Activated CD4-positive, alpha-beta T cell treated with anti-CD3 and anti-CD28 coated beads, Interleukin-2, Interleukin-6, amounts not matched to agents 100 ng/mL and 50 ng/mL, durations not matched to agents 16 hours and 8 hours (primary cell): Measurements from ENCODE around the gene MCF2L.
"Not testable (repeated sequence)": the region's sequence is repeated elsewhere in the genome, so short reads cannot be mapped to it uniquely, and the experiment has no call there.

Experiments used
- DNase-seq: peaks from one replicate; pipeline ENCODE4 v3.0.0-alpha.2; 2020

MCF2L gene

DNA sequence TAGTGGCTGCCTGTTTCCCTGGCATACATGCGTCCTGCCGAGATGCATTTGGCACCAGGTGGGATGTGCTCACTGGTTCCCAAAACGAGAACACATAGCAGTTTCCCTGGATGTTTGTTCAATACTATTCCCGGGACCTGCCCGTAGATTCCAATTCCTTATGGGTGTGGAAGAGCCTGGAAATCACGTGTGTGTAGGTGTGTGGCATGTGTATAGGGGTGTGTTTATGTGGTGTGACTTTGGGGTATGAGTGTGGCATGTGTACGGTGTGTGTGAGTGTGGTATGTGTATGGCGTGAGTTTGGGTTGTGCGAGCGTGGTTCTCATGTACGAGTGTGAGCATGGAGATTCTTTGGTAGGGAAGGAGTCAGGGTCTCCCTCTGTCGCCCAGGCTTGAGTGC is 133.7 kb downstream of the MCF2L start:
- no peak for DNase-seq

- no peak for DNase-seq
Measured at GRCh38 chr13:113103646-113104045, 134.6 kb downstream of the MCF2L start.

- DNase-seq, result no peak
Measured at GRCh38 chr13:113105032-113105920, 136.3 kb downstream of the MCF2L start, which contains the start of gene F7. Gene F7 (plus strand): TSS chr13:113105791. CDS start chr13:113105842, 51 bp downstream.

GRCh38 chr13:113105921-113106452 is 137.0 kb downstream of the MCF2L start:
- no peak for DNase-seq

DNA sequence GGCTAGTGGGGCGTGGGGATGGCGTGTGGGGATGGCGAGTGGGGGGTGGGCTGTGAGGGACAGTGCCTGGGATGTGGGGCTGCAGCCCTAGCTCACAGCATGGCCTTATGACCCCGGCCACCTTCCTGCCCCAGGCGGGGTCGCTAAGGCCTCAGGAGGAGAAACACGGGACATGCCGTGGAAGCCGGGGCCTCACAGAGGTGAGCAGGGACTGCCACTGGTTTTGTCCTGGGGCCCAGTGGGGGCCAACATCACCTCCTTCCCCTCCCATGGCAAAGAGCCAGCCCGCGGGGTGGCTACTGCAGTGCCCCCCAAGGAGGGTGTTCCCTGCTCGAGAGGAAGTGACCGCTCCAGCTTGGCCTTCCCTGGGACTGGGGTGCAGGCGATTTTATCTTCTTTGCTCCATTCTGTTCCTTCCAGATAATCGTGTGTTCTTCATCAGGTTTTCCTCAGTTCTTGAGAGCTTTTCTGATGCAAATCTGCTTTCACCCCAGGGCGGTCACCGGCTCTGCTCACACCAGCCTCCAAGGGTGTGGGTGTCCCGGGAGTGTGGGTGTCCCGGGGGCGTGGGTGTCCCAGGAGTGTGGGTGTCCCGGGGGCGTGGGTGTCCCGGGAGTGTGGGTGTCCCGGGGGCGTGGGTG is 137.8 kb downstream of the MCF2L start:
- DNase-seq, result no peak

DNA sequence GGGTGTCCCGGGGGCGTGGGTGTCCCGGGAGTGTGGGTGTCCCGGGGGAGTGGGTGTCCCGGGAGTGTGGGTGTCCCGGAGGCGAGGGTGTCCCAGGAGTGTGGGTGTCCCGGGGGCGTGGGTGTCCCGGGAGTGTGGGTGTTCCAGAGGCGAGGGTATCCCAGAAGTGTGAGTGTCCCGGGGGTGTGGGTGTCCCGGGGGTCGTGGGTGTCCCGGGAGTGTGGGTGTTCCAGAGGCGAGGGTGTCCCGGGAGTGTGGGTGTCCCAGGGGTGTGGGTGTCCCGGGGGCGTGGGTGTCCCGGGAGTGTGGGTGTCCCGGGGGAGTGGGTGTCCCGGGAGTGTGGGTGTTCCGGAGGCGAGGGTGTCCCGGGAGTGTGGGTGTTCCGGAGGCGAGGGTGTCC is 139.5 kb downstream of the MCF2L start:
- DNase-seq, result not testable (repeated sequence)

GRCh38 chr13:113109151-113110047 is 140.4 kb downstream of the MCF2L start:
- DNase-seq, result no peak

DNA sequence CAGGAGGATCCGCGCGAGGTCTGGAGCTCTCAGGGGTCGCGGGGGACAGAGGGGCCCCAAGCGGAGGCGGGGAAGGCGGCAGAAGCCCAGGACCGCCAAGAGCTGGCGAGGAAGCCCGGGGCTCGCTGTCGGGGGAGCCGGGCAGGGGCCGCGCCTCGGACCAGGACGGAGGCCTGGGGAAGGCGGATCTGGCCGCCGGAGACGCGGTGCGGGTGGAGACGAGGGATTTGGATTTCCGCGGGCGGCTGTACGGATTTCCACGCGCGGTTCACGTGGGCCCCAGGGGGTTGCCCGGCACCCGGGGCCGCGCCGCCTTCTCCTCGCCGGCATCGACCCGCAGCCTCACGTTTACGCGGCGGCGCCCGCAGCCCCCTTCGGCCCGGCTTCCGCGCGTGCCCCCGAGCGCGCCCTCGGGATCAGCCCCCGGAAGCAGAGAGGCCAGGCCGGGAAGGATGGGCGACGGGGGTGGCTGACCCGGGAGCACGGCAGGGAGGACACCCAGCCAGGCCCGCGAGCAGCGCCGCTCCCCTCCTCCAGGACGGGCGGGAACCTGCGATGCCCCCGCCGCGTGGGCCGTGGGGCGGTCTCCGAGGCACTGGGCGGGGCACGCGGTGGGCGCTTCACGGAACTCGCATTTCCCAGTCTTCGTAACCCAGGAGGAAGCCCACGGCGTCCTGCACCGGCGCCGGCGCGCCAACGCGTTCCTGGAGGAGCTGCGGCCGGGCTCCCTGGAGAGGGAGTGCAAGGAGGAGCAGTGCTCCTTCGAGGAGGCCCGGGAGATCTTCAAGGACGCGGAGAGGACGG is 141.2 kb downstream of the MCF2L start:
- no peak for DNase-seq

- DNase-seq, result no peak
Measured at GRCh38 chr13:113110852-113111315, 141.9 kb downstream of the MCF2L start.

GRCh38 chr13:113111821-113112220 is 142.8 kb downstream of the MCF2L start:
- not testable (repeated sequence) for DNase-seq

- not testable (repeated sequence) for DNase-seq
Measured at GRCh38 chr13:113112475-113112874, 143.5 kb downstream of the MCF2L start.

GRCh38 chr13:113112893-113113845 is 144.2 kb downstream of the MCF2L start:
- no peak for DNase-seq

DNA sequence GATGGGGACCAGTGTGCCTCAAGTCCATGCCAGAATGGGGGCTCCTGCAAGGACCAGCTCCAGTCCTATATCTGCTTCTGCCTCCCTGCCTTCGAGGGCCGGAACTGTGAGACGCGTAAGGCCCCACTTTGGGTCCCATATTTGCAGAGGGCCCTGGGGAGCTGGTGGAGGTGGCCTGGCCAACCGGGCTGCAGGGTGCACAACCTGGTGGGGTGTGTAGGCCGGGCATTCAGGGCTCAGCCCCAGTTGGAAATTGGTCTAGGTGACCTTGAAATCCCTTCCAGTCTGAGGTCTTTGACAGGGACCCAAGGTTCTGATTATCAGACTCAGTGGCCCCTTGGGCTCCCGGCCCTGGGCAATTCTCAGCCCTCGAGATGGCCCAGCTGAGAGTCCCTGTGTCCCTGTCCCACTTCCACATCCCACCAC is 144.8 kb downstream of the MCF2L start:
- DNase-seq, result no peak

- no peak for DNase-seq
Measured at GRCh38 chr13:113114511-113115362, 145.7 kb downstream of the MCF2L start.

- no peak for DNase-seq
Measured at GRCh38 chr13:113115363-113116205, 146.6 kb downstream of the MCF2L start.

GRCh38 chr13:113116206-113116800 is 147.3 kb downstream of the MCF2L start:
- no peak for DNase-seq

- no peak for DNase-seq
Measured at GRCh38 chr13:113116871-113117271, 147.9 kb downstream of the MCF2L start.

GRCh38 chr13:113117335-113117872 is 148.4 kb downstream of the MCF2L start:
- no peak for DNase-seq
